Body of pancreas (tissue), 4 donors: ENCODE data around the gene STARD3.

Experiments used
- CTCF ChIP-seq, 7 experiments: fragments of 450-650 bp in 4 of 7; fragments of 200-600 bp in 3 of 7; sonication (generic) in 3 of 7; IDR thresholded peaks; one replicate each; pipeline ENCODE4 v1.5.1; 2016 to 2019; ENCODE audit warnings: antibody characterized with exemption in 7 of 7
- POLR2A ChIP-seq, 3 donors: fragments of 450-650 bp; IDR thresholded peaks; one replicate each; pipeline ENCODE4 v1.6.1; 2016; ENCODE audit warnings: antibody characterized with exemption in 3 of 3, mild to moderate bottlenecking in 2 of 3

DNA sequence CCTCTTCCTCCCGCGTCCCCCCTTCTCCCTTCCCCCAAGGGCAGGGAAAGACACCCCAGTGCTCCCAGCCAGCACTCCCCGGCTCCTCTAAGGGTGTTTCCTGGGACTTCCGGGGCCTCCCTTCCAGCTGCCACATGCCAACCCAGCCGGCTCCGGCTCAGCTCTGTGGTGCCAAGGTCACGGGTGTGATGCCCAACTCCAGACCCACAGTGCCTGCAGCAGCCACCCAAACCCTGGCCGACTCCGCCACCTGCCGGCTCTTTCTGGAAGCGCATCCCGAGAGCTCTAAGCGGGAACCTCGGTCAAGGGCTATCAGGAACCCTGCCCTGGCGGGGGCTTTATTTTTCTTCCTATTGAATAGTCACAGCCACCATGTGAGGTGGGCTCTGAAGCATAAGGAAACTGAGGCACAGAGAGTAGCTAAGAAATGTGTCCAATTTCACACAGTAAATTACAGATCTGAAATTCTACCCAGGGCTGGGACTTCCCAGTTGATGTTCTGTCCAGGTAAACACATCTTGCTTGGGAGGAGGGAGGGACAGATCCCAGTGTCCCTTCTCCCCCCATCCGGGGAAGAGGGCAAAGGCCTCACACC lies 13.5 kb upstream of the STARD3 start:
- TF ChIP-seq CTCF (IDR thresholded peaks at IDR 0.05): peak; percentile 89 to 97 (median 95)
- TF ChIP-seq POLR2A (IDR thresholded peaks at IDR 0.05): peak in 1 of 3 donors; percentile 17
